Sigmoid colon (tissue), 3 donors: ENCODE measurements around the gene SHB.

Experiments
- CTCF ChIP-seq, 4 experiments: fragments of 450-650 bp in 3 of 4; fragments of 200-600 bp in 1 of 4; IDR thresholded peaks; one replicate each; pipeline ENCODE4 v1.5.1; 2016 to 2019; ENCODE audit warnings: antibody characterized with exemption in 4 of 4, mild to moderate bottlenecking in 3 of 4, moderate library complexity in 2 of 4
- POLR2A ChIP-seq, 2 donors: fragments of 450-650 bp; IDR thresholded peaks; one replicate each; pipeline ENCODE4 v1.6.1; 2016; ENCODE audit warnings: antibody characterized with exemption in 2 of 2, mild to moderate bottlenecking in 2 of 2, moderate library complexity in 2 of 2

- TF ChIP-seq CTCF (IDR thresholded peaks at IDR 0.05) (no peak), POLR2A (IDR thresholded peaks at IDR 0.05) (no peak)
Observed at GRCh38 chr9:38107405-38107804, 38.4 kb upstream of the SHB start.
